Thoracic aorta (tissue), 2 donors: ENCODE measurements around the gene PPFIA3. TPM values are rescaled to one million over a fixed set of nuclear protein-coding genes. Genes with fewer than 3 reads are reported as not detected.

Experiments used
- ATAC-seq: fragments of 150-250 bp; one replicate; pipeline ENCODE4 v1.8.0; 2017; ENCODE audit warnings: low read depth; ENCODE audit not compliant: insufficient number of reproducible peaks, low FRiP score
- DNase-seq: peaks from one replicate; pipeline ENCODE4 v3.0.0-alpha.2; 2020; ENCODE audit warnings: low spot score
- H3K27ac ChIP-seq, 2 donors: fragments of 200-600 bp; sonication (generic); 1 replicate in 1 of 2; 2 replicates in 1 of 2; pipeline ENCODE4 v1.5.1; 2016; ENCODE audit warnings: mild to moderate bottlenecking in 2 of 2, moderate library complexity in 2 of 2
- H3K27me3 ChIP-seq: fragments of 200-600 bp; sonication (generic); replicated peaks from 2 replicates; pipeline ENCODE4 v1.6.0; 2016; ENCODE audit warnings: mild to moderate bottlenecking; ENCODE audit not compliant: insufficient read depth
- H3K36me3 ChIP-seq: fragments of 200-600 bp; sonication (generic); one replicate; pipeline ENCODE4 v1.5.1; 2016
- H3K4me1 ChIP-seq, 2 donors: fragments of 200-600 bp; sonication (generic); 1 replicate in 1 of 2; 2 replicates in 1 of 2; pipeline versions ENCODE4 v1.5.1 to v1.6.0; 2016; ENCODE audit warnings: low read depth in 2 of 2, mild to moderate bottlenecking in 1 of 2; ENCODE audit not compliant: control insufficient read depth in 1 of 2
- H3K4me3 ChIP-seq: fragments of 200-600 bp; sonication (generic); 2 replicates; pipeline ENCODE4 v1.5.1; 2016; ENCODE audit warnings: mild to moderate bottlenecking
- H3K9me3 ChIP-seq: fragments of 200-600 bp; sonication (generic); 2 replicates; pipeline ENCODE4 v1.5.1; 2016
- total RNA-seq, 2 donors: library from RNA; depleted of rRNA; stranded (reverse); fragments of >200 nt; gene quantifications; one replicate each; pipeline versions ENCODE4 v1.1.0 to v1.2.3, GENCODE V29; 2016
- TF ChIP-seq, protein P1 (sequence below): fragments of 200-600 bp; sonication (generic); IDR thresholded peaks from one replicate; pipeline ENCODE4 v1.5.1; 2019; ENCODE audit warnings: antibody characterized with exemption

PPFIA3 gene
- total RNA-seq, 2 donors from 2014 or later, result 2.7 to 5.0 TPM

DNA sequence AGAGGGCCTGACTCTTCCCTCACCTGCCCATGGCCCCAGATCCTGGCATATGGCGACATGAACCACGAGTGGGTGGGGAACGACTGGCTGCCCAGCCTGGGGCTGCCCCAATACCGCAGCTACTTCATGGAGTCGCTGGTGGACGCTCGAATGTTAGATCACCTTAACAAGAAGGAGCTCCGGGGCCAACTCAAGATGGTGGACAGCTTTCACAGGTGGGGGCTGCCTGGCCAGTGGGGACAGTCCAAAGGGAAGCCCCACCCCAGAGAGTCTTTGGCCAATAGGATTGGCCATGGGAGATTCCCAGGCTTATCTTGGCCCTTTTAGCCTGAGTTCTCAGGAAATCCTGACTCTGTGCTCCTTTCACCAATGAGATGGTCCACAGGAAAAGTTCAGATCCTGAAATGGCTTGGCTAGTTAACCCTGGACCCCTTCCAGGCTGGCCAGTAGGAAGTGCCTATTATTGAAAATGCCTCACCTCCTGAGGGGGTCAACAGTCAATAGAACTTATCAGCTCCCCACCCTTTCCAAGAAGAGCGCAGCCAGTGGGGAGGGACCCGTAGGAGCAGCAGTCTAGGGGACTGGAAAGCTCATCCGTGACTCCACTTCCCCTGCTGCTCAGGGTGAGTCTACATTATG, 28.8 kb downstream of the PPFIA3 start:
- H3K27me3 ChIP-seq, result no peaks in the 10 kb centered on the region
- DNase-seq, result no peak
- ATAC-seq, result no peak
- H3K9me3 ChIP-seq, result no peaks in the 10 kb centered on the region
- H3K27ac ChIP-seq, result no peak overlapping the region
- TF ChIP-seq, protein P1, sequence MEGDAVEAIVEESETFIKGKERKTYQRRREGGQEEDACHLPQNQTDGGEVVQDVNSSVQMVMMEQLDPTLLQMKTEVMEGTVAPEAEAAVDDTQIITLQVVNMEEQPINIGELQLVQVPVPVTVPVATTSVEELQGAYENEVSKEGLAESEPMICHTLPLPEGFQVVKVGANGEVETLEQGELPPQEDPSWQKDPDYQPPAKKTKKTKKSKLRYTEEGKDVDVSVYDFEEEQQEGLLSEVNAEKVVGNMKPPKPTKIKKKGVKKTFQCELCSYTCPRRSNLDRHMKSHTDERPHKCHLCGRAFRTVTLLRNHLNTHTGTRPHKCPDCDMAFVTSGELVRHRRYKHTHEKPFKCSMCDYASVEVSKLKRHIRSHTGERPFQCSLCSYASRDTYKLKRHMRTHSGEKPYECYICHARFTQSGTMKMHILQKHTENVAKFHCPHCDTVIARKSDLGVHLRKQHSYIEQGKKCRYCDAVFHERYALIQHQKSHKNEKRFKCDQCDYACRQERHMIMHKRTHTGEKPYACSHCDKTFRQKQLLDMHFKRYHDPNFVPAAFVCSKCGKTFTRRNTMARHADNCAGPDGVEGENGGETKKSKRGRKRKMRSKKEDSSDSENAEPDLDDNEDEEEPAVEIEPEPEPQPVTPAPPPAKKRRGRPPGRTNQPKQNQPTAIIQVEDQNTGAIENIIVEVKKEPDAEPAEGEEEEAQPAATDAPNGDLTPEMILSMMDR, result no peak
- H3K4me1 ChIP-seq, result peaks cover 22 to 30% of the 10 kb centered on the region in 2 donors
- no peaks in the 10 kb centered on the region for H3K36me3 ChIP-seq
- peak overlapping the region; percentile 79 for H3K4me3 ChIP-seq

DNA sequence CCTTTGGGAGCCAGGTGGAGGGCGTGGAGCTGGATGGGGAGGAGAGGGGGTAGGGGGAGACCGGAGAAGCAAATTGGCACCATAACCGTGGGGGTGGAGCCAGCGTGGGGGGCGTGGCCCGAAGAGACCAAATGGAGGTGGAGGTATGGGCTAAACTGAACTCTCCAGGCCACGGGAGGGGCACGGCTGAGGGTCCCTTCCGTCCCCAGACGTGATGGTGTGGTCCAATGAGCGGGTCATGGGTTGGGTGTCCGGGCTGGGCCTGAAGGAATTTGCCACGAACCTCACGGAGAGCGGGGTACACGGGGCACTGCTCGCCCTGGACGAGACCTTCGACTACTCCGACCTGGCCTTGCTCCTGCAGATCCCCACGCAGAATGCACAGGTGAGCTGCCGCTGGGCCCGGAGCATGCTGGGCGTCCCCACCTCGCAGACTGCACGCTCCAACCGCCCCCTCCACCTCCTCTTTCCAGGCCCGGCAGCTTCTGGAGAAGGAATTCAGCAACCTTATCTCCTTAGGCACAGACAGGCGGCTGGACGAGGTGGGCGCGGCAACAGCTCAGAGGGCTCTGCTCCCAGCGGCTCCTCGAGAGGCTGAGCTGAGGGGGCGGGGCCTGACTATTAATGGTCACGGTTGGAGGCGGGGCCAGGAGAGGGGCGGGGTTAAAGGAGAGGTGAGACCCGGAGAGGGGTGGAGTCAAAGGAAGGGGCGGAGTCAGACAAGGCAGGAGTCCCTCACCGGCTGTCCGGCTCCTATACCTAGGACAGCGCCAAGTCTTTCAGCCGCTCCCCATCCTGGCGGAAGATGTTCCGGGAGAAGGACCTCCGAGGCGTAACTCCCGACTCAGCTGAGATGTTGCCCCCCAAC, 29.7 kb downstream of the PPFIA3 start:
- TF ChIP-seq, protein P1, result no peak
- peak overlapping the region; percentile 60 to 69 for H3K27ac ChIP-seq

DNA sequence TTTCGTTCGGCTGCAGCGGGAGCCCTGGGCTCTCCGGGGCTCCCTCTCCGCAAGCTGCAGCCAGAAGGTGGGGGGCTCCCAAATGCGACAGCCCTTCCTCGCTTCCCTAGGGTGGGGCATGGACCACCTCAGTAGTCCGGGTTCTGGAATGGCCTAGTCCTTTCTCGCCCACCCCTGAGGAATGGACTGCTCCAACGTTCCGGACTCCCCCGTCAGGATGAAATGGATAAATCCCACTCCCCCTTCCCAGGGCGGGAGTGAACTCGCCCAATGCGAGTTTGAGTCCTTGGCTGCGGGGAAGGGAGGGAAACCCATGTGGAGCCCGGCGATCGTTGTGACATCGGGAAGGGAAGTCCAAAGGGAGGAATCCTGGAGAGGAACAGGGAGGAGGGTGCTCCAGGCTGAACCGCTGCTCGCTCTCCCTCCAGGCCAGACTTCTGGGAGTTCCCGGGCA, 30.3 kb downstream of the PPFIA3 start:
- DNase-seq (no peak), ATAC-seq (peak; percentile 30)
- no peaks in the 10 kb centered on the region for H3K9me3 ChIP-seq
- no peaks in the 10 kb centered on the region for H3K36me3 ChIP-seq
- H3K27me3 ChIP-seq, result no peaks in the 10 kb centered on the region
- peak overlapping the region; percentile 60 to 69 for H3K27ac ChIP-seq
- peaks cover 22 to 27% of the 10 kb centered on the region in 2 donors for H3K4me1 ChIP-seq
- TF ChIP-seq, protein P1, result no peak
- H3K4me3 ChIP-seq, result peak overlapping the region; percentile 79

More for the DNA sequence above, 29.7 kb downstream of the PPFIA3 start:
- H3K9me3 ChIP-seq, result no peaks in the 10 kb centered on the region
- peak overlapping the region; percentile 79 for H3K4me3 ChIP-seq
- H3K27me3 ChIP-seq, result no peaks in the 10 kb centered on the region
- H3K4me1 ChIP-seq, result peaks cover 22 to 27% of the 10 kb centered on the region in 2 donors
- no peaks in the 10 kb centered on the region for H3K36me3 ChIP-seq
- DNase-seq (peak; percentile 99), ATAC-seq (peak; percentile 73)

GRCh38 chr19:49150106-49150943, 31.0 kb downstream of the PPFIA3 start:
- no peaks in the 10 kb centered on the region for H3K36me3 ChIP-seq
- H3K27ac ChIP-seq, result peak overlapping the region; percentile 60 to 69
- H3K4me3 ChIP-seq, result peak overlapping the region; percentile 79
- ATAC-seq, result peak; percentile 60
- peaks cover 22 to 31% of the 10 kb centered on the region in 2 donors for H3K4me1 ChIP-seq
- TF ChIP-seq, protein P1, result peak; percentile 7
- H3K27me3 ChIP-seq, result no peaks in the 10 kb centered on the region
- H3K9me3 ChIP-seq, result no peaks in the 10 kb centered on the region
- DNase-seq, result no peak
